Measurements from ENCODE around the gene CDK6. TPM values are rescaled to one million over a fixed set of nuclear protein-coding genes. Genes with fewer than 3 reads are reported as not detected.

Gene CDK6
- total and polyA plus RNA-seq, 9 of the 15 experiments (the other 6 are each of a cell fraction or from before 2014, with no cell fraction given), result 7.6 to 109 (median 44.4) TPM

GRCh38 chr7:92836489-92836999, at the start of gene CDK6 (continued):
- TF ChIP-seq TFAP4 (CRISPR knock-in tag; IDR thresholded peaks at IDR 0.05; ENCODE audit: borderline replicate concordance), result no peak
- TF ChIP-seq RB1 (IDR thresholded peaks at IDR 0.05; ENCODE audit: low read depth), result peak; percentile 48
- TF ChIP-seq CBX5 (IDR thresholded peaks at IDR 0.05; ENCODE audit: borderline replicate concordance, low read depth), result no peak
- TF ChIP-seq CEBPB (tag; IDR thresholded peaks at IDR 0.05), result no peak
- no peak for TF ChIP-seq NEUROD1 (IDR thresholded peaks at IDR 0.05; ENCODE audit: borderline replicate concordance, low read depth, low read length, partially characterized antibody)
- peak; percentile 55 for TF ChIP-seq CHD1 (IDR thresholded peaks at IDR 0.05; ENCODE audit: low read length)
- TF ChIP-seq MBD1 (CRISPR knock-in tag; IDR thresholded peaks at IDR 0.05), result no peak
- no peak for TF ChIP-seq RBM17 (IDR thresholded peaks at IDR 0.05; ENCODE audit: borderline replicate concordance, low read depth, low read length)
- no peak for TF ChIP-seq NFE2L1 (tag; IDR thresholded peaks at IDR 0.05; ENCODE audit: borderline replicate concordance, low read depth)
- TF ChIP-seq TCF3 (CRISPR knock-in tag; IDR thresholded peaks at IDR 0.05), result no peak
- no peak for TF ChIP-seq ZNF583 (CRISPR knock-in tag; IDR thresholded peaks at IDR 0.05)
- TF ChIP-seq ZNF707 (CRISPR knock-in tag; conservative IDR thresholded peaks at IDR 0.05), result no peak
- TF ChIP-seq GABPB2 (CRISPR knock-in tag; conservative IDR thresholded peaks at IDR 0.05), result no peak
- no peak for TF ChIP-seq CC2D1A (IDR thresholded peaks at IDR 0.05)
- TF ChIP-seq TFAM (CRISPR knock-in tag; conservative IDR thresholded peaks at IDR 0.05), result no peak
- no peak for TF ChIP-seq AFF4 (CRISPR knock-in tag; IDR thresholded peaks at IDR 0.05)
- no peak for TF ChIP-seq TAF15 (IDR thresholded peaks at IDR 0.05; ENCODE audit: low read depth, low read length)
- TF ChIP-seq HSF4 (CRISPR knock-in tag; IDR thresholded peaks at IDR 0.05; ENCODE audit: borderline replicate concordance), result no peak
- TF ChIP-seq ZNF586 (CRISPR knock-in tag; conservative IDR thresholded peaks at IDR 0.05), result no peak
- TF ChIP-seq SMARCA4 (IDR thresholded peaks at IDR 0.05), result no peak
- TF ChIP-seq KDM4B (IDR thresholded peaks at IDR 0.05; ENCODE audit: borderline replicate concordance in 2 of 2, low read depth in 1 of 2), result peak in 1 of 2 experiments; percentile 34; a peak in 1 of 4 replicates
- TF ChIP-seq ZC3H8 (IDR thresholded peaks at IDR 0.05), result no peak
- TF ChIP-seq ELF2 (CRISPR knock-in tag; IDR thresholded peaks at IDR 0.05), result no peak
- no peak for TF ChIP-seq BMI1 (IDR thresholded peaks at IDR 0.05; ENCODE audit: low read length)
- TF ChIP-seq TEAD1 (CRISPR knock-in tag; IDR thresholded peaks at IDR 0.05), result no peak

All from K562 (cell line).